HepG2 (cell line): ENCODE results near the gene NOC2L. TPM values are rescaled to one million over a fixed set of nuclear protein-coding genes. Genes with fewer than 3 reads are reported as not detected.

Experiments
- BCL6 ChIP-seq: IDR thresholded peaks from 2 replicates; pipeline ENCODE4 v1.6.1; 2016; ENCODE audit warnings: missing genetic modification reagents, missing compliant biosample characterization
- GABPB1 ChIP-seq: IDR thresholded peaks from 2 replicates; pipeline ENCODE4 v1.6.1; 2016; ENCODE audit warnings: mild to moderate bottlenecking, missing genetic modification reagents, moderate library complexity, missing compliant biosample characterization
- HDAC6 ChIP-seq: fragments of 200-600 bp; sonication (generic); IDR thresholded peaks from 2 replicates; pipeline ENCODE4 v1.7.0; 2017; ENCODE audit warnings: mild to moderate bottlenecking, antibody characterized with exemption, low read length, low read depth
- IRX3 ChIP-seq: sonication (generic); formaldehyde crosslinking; IDR thresholded peaks from 2 replicates; pipeline ENCODE4 v1.8.1; 2023; ENCODE audit warnings: mild to moderate bottlenecking, low read depth, missing genetic modification reagents, borderline replicate concordance
- MXI1 ChIP-seq: IDR thresholded peaks from 3 replicates; pipeline ENCODE4 v1.6.1; 2012; ENCODE audit warnings: low read depth, low read length, inconsistent platforms, borderline replicate concordance
- NR1H2 ChIP-seq: sonication (generic); formaldehyde crosslinking; IDR thresholded peaks from 2 replicates; pipeline ENCODE4 v1.8.1; 2022; ENCODE audit warnings: low read depth, missing genetic modification reagents, borderline replicate concordance
- RORA ChIP-seq: sonication (generic); formaldehyde crosslinking; IDR thresholded peaks from 2 replicates; pipeline ENCODE4 v1.5.0; 2020; ENCODE audit warnings: mild to moderate bottlenecking, missing genetic modification reagents, moderate library complexity
- SMAD1 ChIP-seq: sonication (generic); formaldehyde crosslinking; IDR thresholded peaks from 2 replicates; pipeline ENCODE4 v1.4.0; 2020; ENCODE audit warnings: missing genetic modification reagents, low read depth, mild to moderate bottlenecking, borderline replicate concordance
- SP4 ChIP-seq: sonication (generic); formaldehyde crosslinking; IDR thresholded peaks from 2 replicates; pipeline ENCODE4 v1.8.1; 2023; ENCODE audit warnings: mild to moderate bottlenecking, missing genetic modification reagents
- SRSF1 ChIP-seq: fragments of 200-400 bp; formaldehyde crosslinking; optimal IDR thresholded peaks from 2 replicates; pipeline ENCODE3; 2017; ENCODE audit warnings: mild to moderate bottlenecking, low read depth, low read length, moderate library complexity
- TCF12 ChIP-seq, 2 experiments: fragments of 450-650 bp in 1 of 2; sonication (generic) in 1 of 2; formaldehyde crosslinking in 1 of 2; IDR thresholded peaks; 2 replicates each; pipeline versions ENCODE4 v1.6.1 to v1.8.0; 2017 to 2022; ENCODE audit warnings: antibody characterized with exemption in 1 of 2, mild to moderate bottlenecking in 1 of 2, missing genetic modification reagents in 1 of 2, moderate library complexity in 1 of 2
- TERF1 ChIP-seq: sonication (generic); formaldehyde crosslinking; IDR thresholded peaks from 2 replicates; pipeline ENCODE4 v1.8.0; 2022; ENCODE audit warnings: mild to moderate bottlenecking, missing genetic modification reagents, moderate library complexity
- ZFP36 ChIP-seq: fragments of 150-350 bp; IDR thresholded peaks from 2 replicates; pipeline ENCODE4 v1.6.1; 2018; ENCODE audit warnings: borderline replicate concordance, low read length, low read depth; ENCODE audit not compliant: partially characterized antibody
- ZMYM4 ChIP-seq: sonication (generic); formaldehyde crosslinking; IDR thresholded peaks from 2 replicates; pipeline ENCODE4 v1.8.1; 2023; ENCODE audit warnings: mild to moderate bottlenecking, missing genetic modification reagents
- ZNF292 ChIP-seq: sonication (generic); formaldehyde crosslinking; IDR thresholded peaks from 2 replicates; pipeline ENCODE4 v1.8.1; 2022; ENCODE audit warnings: mild to moderate bottlenecking, low read depth, missing genetic modification reagents, borderline replicate concordance
- ZNF354B ChIP-seq: sonication (generic); formaldehyde crosslinking; IDR thresholded peaks from 2 replicates; pipeline ENCODE4 v1.8.0; 2022; ENCODE audit warnings: mild to moderate bottlenecking, missing genetic modification reagents
- ZNF460 ChIP-seq: sonication (generic); formaldehyde crosslinking; IDR thresholded peaks from 2 replicates; pipeline ENCODE4 v1.5.1; 2020; ENCODE audit warnings: missing genetic modification reagents, mild to moderate bottlenecking, borderline replicate concordance
- ZNF510 ChIP-seq: sonication (generic); formaldehyde crosslinking; IDR thresholded peaks from 2 replicates; pipeline ENCODE4 v1.4.0; 2020; ENCODE audit warnings: low read depth, mild to moderate bottlenecking, missing genetic modification reagents
- ZNF770 ChIP-seq: sonication (generic); formaldehyde crosslinking; IDR thresholded peaks from 2 replicates; pipeline ENCODE4 v1.5.0; 2020; ENCODE audit warnings: mild to moderate bottlenecking, missing genetic modification reagents
- ZNF879 ChIP-seq: sonication (generic); formaldehyde crosslinking; IDR thresholded peaks from 2 replicates; pipeline ENCODE4 v1.8.1; 2023; ENCODE audit warnings: missing genetic modification reagents
- ZXDC ChIP-seq: sonication (generic); formaldehyde crosslinking; IDR thresholded peaks from 2 replicates; pipeline ENCODE4 v1.5.0; 2020; ENCODE audit warnings: mild to moderate bottlenecking, missing genetic modification reagents
- polyA plus RNA-seq, 8 experiments: library from polyadenylated mRNA; depleted of rRNA in 3 of 8; stranded (reverse) in 7 of 8; unstranded in 1 of 8; fragments of >200 nt; fragmentation: Illumina TruSeq in 4 of 8; extraction: Trizol in 4 of 8; gene quantifications; 2 replicates each; pipeline versions ENCODE4 v1.2.1 to v1.2.3, GENCODE V29; 2011 to 2016; ENCODE audit warnings: low read depth in 4 of 8, missing spikeins in 1 of 8, mixed read lengths in 1 of 8; ENCODE audit not compliant: insufficient read depth in 1 of 8
- total RNA-seq, 5 experiments: library from RNA; depleted of rRNA; stranded (reverse); fragments of >200 nt; fragmentation: Illumina TruSeq; extraction: Trizol; gene quantifications; 2 replicates each; pipeline ENCODE4 v1.2.3, GENCODE V29; 2016; ENCODE audit warnings: low read depth in 1 of 5

Gene NOC2L
- total and polyA plus RNA-seq, 2 of the 13 experiments (the other 11 are each of a cell fraction or from before 2014, with no cell fraction given) = 32.0 to 103 TPM

- TF ChIP-seq NR1H2 (CRISPR knock-in tag) = no peak
- TF ChIP-seq HDAC6 = no peak
- TF ChIP-seq MXI1 = no peak
- no peak for TF ChIP-seq SMAD1 (CRISPR knock-in tag)
- TF ChIP-seq TCF12 (IDR thresholded peaks at IDR 0.05) = no peak
- TF ChIP-seq TCF12 (CRISPR knock-in tag; IDR thresholded peaks at IDR 0.05) = no peak
- no peak for TF ChIP-seq SRSF1
- no peak for TF ChIP-seq TERF1 (CRISPR knock-in tag)
- no peak for TF ChIP-seq BCL6
- peak; percentile 26; the same call in 1 of the 2 replicates for TF ChIP-seq SP4 (CRISPR knock-in tag)
- TF ChIP-seq ZXDC (CRISPR knock-in tag) = no peak
- TF ChIP-seq ZNF879 (CRISPR knock-in tag) = no peak
- peak; percentile 41; the same call in 1 of the 2 replicates for TF ChIP-seq ZMYM4 (CRISPR knock-in tag)
- no peak for TF ChIP-seq ZFP36
- peak; percentile 66; the same call in 1 of the 2 replicates for TF ChIP-seq IRX3 (CRISPR knock-in tag)
- TF ChIP-seq ZNF510 (CRISPR knock-in tag) = no peak
- no peak for TF ChIP-seq ZNF292 (CRISPR knock-in tag)
- TF ChIP-seq ZNF770 (CRISPR knock-in tag) = peak; percentile 80
- TF ChIP-seq ZNF354B (CRISPR knock-in tag) = no peak
- TF ChIP-seq GABPB1 = peak; percentile 72
- no peak for TF ChIP-seq RORA
- TF ChIP-seq ZNF460 (CRISPR knock-in tag) = no peak
Observed at GRCh38 chr1:904310-904950, 54.6 kb downstream of the NOC2L start (continued).
